Hippocampal formation (tissue), 2 donors: ENCODE measurements around the gene SIRT6.
"Not testable (repeated sequence)": the region's sequence is repeated elsewhere in the genome, so short reads cannot be mapped to it uniquely, and the experiment has no call there.

Experiments used
- DNase-seq, 2 donors: peaks; one replicate each; lab custom pipeline; 2025; lab: John Stamatoyannopoulos, UW

The SIRT6 gene

DNA sequence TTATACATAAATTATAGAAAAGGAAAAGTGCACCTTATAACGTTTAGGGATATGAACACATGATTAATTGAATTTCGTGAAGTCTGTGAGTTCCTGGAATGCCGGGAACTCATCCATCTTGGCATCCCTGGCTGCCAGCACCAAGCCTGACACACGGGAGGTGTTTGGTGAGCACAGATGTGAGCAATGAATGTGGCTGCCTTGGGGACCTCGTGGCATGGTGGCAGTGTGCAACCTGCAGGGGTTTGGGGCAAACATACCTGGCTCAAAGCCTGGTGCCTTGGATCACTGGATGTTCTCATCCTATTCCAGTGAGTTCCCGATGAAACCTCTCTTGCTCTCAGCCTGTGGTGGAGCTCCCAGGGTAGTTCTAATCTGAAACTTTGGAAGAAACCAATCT, 48.0 kb downstream of the SIRT6 start:
- no peak for DNase-seq

DNA sequence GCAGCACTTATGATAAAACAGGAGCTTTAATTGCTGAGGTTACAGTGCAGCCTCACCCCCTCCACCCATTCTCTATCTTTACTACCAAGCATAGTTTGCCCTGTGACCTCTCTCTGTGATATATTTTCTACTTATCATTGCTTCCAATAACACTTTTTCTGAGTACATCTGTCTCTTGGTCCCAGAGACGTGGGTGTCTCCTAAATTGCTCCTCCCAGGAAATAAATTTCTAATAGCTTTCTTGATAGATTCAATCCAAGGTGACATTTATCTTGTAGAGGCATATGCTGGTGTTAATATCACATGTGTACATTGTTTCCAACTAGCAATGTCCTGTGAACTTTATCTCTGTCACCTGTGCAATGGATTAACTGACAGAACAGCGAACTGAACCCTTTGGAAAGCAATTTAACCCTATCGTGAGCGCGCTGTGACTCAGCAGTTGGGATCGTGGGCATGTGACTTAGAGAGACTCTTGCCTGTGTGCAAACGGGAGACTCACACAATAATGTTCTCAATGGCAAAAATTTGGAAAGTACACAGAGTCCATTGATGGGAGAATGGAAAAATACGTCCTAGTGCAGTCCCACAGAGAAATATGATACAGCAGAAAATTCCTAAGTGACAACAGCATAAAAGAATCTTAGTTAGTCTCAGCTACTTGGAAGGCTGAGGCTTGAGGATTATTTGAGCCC, 51.5 kb downstream of the SIRT6 start:
- no peak for DNase-seq

DNA sequence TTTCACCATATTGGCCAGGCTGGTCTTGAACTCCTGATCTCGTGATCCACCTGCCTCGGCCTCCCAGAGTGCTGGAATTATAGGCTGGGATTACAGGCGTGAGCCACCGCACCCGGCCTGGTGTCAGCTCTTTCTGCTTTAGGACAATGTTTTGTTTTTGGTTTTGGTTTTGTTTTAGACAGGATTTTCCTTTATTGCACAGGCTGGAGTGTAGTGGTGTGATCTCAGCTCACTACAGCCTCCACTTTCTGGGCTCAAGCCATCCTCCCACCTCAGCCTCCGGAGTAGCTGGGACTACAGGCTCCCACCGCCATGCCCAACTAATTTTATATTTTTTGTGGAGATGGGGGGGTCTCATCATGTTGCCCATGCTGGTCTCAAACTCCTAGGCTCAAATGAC, 53.3 kb downstream of the SIRT6 start:
- DNase-seq, result not testable (repeated sequence)

GRCh38 chr19:4127322-4127721, 55.0 kb downstream of the SIRT6 start:
- not testable (repeated sequence) for DNase-seq

- DNase-seq, result no peak
Observed at GRCh38 chr19:4124638-4125037, 57.7 kb downstream of the SIRT6 start.
